ENCODE measurements around the gene CERS1.

DNA sequence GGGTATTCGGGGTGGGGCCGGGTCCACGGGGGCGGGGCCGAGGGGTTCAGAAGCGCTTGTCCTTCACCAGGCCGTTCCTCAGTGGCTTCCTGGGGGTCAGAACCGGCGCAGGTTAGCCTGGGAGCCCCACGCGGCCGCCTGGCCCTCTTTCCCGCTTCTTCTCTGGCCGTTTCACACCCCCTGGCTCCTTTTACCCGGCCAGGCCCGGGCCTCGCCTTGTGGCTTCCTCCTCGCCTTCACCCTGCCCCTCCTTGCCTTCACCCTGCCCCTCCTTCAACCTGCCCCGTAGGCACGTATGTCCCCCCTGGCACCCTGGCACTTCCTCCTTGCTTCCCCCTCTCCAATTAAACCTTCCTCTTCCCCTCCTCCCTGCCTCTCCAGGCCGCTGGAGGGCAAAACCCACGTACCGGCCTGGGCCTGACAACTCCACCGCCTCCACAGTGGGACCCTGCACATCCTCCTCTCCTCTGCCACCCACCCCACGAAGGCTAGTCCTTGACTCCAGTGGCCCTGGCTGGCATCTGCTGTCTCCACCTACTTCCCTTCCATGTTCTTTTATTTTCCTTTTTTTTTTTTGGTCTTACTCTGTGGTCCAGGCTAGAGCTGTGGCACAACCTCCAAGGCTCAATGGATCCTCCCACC lies 25.3 kb downstream of the CERS1 start:
- TF ChIP-seq CTCF (IDR thresholded peaks at IDR 0.05) (no peak), POLR2A (IDR thresholded peaks at IDR 0.05) (no peak)
